Progenitor cell of endocrine pancreas (in vitro differentiated cells): ENCODE data around the gene SGCD. TPM values are rescaled to one million over a fixed set of nuclear protein-coding genes. Genes with fewer than 3 reads are reported as not detected.
A peak's percentile ranks its signal among the peaks of the same experiment; 100 is the strongest.

Experiments
- DNase-seq: peaks from one replicate; pipeline ENCODE4 v3.0.0; 2021; ENCODE audit warnings: low spot score; ENCODE audit not compliant: unreplicated experiment
- H3K27ac Mint-ChIP-seq: 2 replicates; pipeline ENCODE4 v1.8.0; 2021; ENCODE audit warnings: mild to moderate bottlenecking, moderate library complexity, mixed read lengths
- H3K27me3 Mint-ChIP-seq: 2 replicates; pipeline ENCODE4 v1.8.0; 2021; ENCODE audit warnings: mixed read lengths
- H3K36me3 Mint-ChIP-seq: 2 replicates; pipeline ENCODE4 v1.8.0; 2022; ENCODE audit warnings: mixed read lengths; ENCODE audit not compliant: insufficient read depth
- H3K4me1 Mint-ChIP-seq: 2 replicates; pipeline ENCODE4 v1.8.0; 2021; ENCODE audit warnings: low read depth, mixed read lengths
- H3K4me3 Mint-ChIP-seq: 2 replicates; pipeline ENCODE4 v1.8.0; 2021; ENCODE audit warnings: low read depth, mild to moderate bottlenecking, moderate library complexity, mixed read lengths
- H3K9me3 Mint-ChIP-seq: 2 replicates; pipeline ENCODE4 v1.8.0; 2021; ENCODE audit warnings: low read depth, mixed read lengths
- total RNA-seq: library from RNA; stranded (reverse); gene quantifications from 2 replicates; pipeline ENCODE4 v1.2.1, GENCODE V29; 2021
- TF ChIP-seq, protein P1 (sequence below): fragments of 200-600 bp; sonication (generic); IDR thresholded peaks from one replicate; pipeline ENCODE4 v1.5.0; 2021; ENCODE audit warnings: antibody characterized with exemption, mild to moderate bottlenecking; ENCODE audit not compliant: unreplicated experiment

SGCD gene
- total RNA-seq, 1 donor from 2014 or later: 5.9 TPM

DNA sequence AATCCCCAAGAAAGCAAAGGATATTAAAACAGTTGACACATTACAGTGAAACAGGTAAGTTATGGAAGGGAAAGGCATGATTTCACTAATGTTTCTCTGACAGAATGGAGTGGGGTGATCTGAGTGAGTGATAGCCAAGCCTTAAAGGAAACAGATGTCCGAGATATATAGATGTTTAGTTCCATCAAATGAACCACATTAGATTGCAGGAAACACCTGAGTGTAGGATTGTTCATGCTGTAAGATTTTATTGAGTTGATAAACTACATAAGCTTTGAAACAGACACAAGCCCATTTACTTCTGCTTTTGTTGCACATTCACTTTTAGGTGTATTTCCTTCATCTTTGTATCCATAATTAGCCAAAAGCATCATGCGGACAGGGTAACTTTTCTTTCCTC is 356.0 kb downstream of the SGCD start:
- Mint-ChIP-seq H3K4me3 (no peak overlapping the region), H3K36me3 (no peaks in the 10 kb centered on the region), H3K27ac (no peak overlapping the region), H3K4me1 (peaks cover 53% of the 10 kb centered on the region), H3K27me3 (no peaks in the 10 kb centered on the region), H3K9me3 (no peaks in the 10 kb centered on the region)
- TF ChIP-seq, protein P1, sequence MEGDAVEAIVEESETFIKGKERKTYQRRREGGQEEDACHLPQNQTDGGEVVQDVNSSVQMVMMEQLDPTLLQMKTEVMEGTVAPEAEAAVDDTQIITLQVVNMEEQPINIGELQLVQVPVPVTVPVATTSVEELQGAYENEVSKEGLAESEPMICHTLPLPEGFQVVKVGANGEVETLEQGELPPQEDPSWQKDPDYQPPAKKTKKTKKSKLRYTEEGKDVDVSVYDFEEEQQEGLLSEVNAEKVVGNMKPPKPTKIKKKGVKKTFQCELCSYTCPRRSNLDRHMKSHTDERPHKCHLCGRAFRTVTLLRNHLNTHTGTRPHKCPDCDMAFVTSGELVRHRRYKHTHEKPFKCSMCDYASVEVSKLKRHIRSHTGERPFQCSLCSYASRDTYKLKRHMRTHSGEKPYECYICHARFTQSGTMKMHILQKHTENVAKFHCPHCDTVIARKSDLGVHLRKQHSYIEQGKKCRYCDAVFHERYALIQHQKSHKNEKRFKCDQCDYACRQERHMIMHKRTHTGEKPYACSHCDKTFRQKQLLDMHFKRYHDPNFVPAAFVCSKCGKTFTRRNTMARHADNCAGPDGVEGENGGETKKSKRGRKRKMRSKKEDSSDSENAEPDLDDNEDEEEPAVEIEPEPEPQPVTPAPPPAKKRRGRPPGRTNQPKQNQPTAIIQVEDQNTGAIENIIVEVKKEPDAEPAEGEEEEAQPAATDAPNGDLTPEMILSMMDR: no peak
- no peak for DNase-seq

- H3K27me3 Mint-ChIP-seq: no peaks in the 10 kb centered on the region
- TF ChIP-seq, protein P1: no peak
- peaks cover 56% of the 10 kb centered on the region for H3K4me1 Mint-ChIP-seq
- H3K36me3 Mint-ChIP-seq: no peaks in the 10 kb centered on the region
- no peak overlapping the region for H3K27ac Mint-ChIP-seq
- H3K9me3 Mint-ChIP-seq: no peaks in the 10 kb centered on the region
- H3K4me3 Mint-ChIP-seq: no peak overlapping the region
- no peak for DNase-seq
Observed at GRCh38 chr5:156683509-156683908, 356.5 kb downstream of the SGCD start.

DNA sequence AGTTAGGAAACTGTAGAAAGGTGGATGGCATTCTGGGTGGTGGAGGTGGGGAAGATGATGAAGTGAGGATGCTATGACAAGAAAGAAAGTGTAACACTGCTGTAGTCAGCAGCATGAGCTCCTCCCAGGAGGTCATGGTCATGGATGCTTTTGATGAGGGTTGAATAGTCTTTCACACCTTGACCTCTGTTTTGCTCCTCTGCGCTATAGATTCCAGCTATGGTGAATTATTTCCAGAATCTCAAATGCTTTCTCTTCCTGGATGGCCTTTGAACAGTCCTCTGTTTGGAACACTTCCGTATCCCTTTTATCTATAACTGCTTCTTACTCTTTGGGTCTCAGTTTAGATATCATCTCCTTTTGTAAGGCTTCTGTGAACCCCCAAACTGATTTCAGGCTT is 357.3 kb downstream of the SGCD start:
- Mint-ChIP-seq H3K27me3 (no peaks in the 10 kb centered on the region), H3K27ac (no peak overlapping the region), H3K36me3 (no peaks in the 10 kb centered on the region), H3K4me1 (peaks cover 56% of the 10 kb centered on the region), H3K9me3 (no peaks in the 10 kb centered on the region), H3K4me3 (no peak overlapping the region)
- TF ChIP-seq, protein P1: no peak
- no peak for DNase-seq

DNA sequence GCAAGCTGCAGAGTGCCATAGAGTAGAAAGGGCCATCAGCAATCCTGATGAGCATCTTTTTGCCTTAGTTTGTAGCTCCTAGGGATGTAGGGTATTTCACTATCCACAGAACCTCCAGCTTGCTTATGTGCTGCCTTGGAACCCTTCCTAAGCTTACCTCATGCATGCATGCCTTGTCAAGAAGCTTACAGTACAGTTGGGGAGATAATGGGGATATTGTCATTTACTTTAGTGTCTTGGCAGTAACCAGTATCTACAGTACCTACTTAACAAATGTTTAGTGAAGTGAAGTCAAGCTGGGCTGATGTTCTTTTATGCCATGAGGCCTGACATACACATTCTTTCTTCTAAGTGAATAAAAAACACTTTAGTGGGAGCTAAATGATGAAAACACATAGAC is 358.5 kb downstream of the SGCD start:
- H3K4me1 Mint-ChIP-seq: peaks cover 54% of the 10 kb centered on the region
- H3K9me3 Mint-ChIP-seq: no peaks in the 10 kb centered on the region
- no peak for DNase-seq
- no peaks in the 10 kb centered on the region for H3K27me3 Mint-ChIP-seq
- TF ChIP-seq, protein P1: no peak
- H3K4me3 Mint-ChIP-seq: no peak overlapping the region
- no peaks in the 10 kb centered on the region for H3K36me3 Mint-ChIP-seq
- H3K27ac Mint-ChIP-seq: no peak overlapping the region

DNA sequence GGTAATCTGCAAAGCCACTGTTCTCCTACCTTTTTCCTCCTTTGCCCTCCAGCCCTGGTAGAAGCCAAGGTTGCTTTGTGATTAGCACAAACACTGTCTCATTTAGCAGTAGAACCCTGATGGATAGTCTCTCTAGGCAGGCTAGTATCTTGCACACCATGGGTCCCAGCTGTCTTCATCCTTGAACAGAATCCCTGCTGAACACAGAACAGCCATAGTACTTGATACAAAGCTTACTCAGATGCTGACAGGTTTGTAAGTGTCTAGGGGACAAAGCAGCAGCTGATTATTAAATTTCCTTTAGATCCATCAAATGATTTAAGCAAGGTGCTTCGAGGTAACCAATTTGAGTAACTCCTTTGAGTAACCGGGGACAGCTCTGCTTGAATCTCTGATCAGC is 359.4 kb downstream of the SGCD start:
- Mint-ChIP-seq H3K36me3 (no peaks in the 10 kb centered on the region), H3K9me3 (no peaks in the 10 kb centered on the region), H3K4me3 (no peak overlapping the region), H3K4me1 (peaks cover 53% of the 10 kb centered on the region), H3K27ac (peak overlapping the region; percentile 8), H3K27me3 (no peaks in the 10 kb centered on the region)
- TF ChIP-seq, protein P1: no peak
- DNase-seq: no peak
